ENCODE data around the gene GJD4. TPM values are rescaled to one million over a fixed set of nuclear protein-coding genes. Genes with fewer than 3 reads are reported as not detected.

The GJD4 gene
- total and polyA plus RNA-seq, 8 donors = 0.11 to 0.13 TPM; not detected in 6

DNA sequence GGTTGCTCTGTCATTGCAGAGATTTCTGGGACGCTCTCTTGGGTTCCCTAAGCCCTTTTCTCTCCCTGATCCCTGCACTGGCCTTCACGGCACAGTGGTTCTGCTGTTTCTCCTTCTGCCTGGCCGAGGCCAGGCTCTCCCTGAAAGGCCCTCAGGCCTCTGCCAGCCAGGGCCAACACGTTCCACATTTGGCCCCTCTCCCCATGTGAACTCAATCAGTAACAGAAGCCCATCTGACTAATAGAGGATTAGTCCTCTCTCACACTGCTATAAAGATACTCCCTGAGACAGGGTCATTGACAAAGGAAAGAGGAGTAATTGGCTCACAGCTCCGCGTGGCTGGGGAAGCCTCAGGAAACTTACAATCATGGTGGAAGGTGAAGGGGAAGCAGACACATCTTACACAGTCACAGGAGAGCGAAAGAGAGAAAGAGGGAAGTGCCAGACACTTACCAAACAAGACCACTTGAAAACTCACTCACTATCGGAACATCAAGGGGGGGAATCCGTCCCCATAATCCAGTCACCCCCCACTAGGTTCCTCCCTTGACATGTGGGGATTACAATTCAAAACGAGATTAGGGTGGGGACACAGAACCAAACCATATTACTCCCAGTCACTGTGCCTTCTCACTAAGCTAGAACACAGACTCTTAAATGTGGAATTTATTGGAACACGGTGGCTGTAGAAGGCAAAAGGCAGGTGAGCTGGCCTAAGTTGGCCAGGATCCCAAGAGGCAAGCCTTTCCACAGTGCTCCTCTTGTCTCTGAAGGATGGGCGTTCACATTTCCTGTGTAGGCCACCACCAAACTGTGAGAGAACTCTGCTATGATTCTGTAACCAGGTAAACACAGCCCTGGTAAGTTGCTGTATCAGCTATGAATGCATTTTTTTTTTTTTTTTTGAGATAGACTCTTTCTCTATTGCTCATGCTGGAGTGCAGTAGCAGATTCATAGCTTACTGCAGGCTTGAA is 28.2 kb downstream of the GJD4 start:
- ATAC-seq (peak; percentile 81), DNase-seq (peak in 1 of 4 donors; percentile 50)
- Histone ChIP-seq H3K36me3 (no peaks in the 10 kb centered on the region), H3K27ac (no peak overlapping the region), H3K4me3 (no peak overlapping the region), H3K4me1 (peaks cover 0 to 11% of the 10 kb centered on the region in 2 donors), H3K9me3 (no peaks in the 10 kb centered on the region), H3K27me3 (peaks cover 0 to 20% of the 10 kb centered on the region in 2 donors)
- intact Hi-C loops (cut with DNase I) = loop anchor here in 1 of 2 donors (10.0 kb wide), 1 partner anchor 1142 kb away; no protein-coding TSS in a partner anchor
- TF ChIP-seq, protein P1, sequence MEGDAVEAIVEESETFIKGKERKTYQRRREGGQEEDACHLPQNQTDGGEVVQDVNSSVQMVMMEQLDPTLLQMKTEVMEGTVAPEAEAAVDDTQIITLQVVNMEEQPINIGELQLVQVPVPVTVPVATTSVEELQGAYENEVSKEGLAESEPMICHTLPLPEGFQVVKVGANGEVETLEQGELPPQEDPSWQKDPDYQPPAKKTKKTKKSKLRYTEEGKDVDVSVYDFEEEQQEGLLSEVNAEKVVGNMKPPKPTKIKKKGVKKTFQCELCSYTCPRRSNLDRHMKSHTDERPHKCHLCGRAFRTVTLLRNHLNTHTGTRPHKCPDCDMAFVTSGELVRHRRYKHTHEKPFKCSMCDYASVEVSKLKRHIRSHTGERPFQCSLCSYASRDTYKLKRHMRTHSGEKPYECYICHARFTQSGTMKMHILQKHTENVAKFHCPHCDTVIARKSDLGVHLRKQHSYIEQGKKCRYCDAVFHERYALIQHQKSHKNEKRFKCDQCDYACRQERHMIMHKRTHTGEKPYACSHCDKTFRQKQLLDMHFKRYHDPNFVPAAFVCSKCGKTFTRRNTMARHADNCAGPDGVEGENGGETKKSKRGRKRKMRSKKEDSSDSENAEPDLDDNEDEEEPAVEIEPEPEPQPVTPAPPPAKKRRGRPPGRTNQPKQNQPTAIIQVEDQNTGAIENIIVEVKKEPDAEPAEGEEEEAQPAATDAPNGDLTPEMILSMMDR (IDR thresholded peaks at IDR 0.05) = no peak

DNA sequence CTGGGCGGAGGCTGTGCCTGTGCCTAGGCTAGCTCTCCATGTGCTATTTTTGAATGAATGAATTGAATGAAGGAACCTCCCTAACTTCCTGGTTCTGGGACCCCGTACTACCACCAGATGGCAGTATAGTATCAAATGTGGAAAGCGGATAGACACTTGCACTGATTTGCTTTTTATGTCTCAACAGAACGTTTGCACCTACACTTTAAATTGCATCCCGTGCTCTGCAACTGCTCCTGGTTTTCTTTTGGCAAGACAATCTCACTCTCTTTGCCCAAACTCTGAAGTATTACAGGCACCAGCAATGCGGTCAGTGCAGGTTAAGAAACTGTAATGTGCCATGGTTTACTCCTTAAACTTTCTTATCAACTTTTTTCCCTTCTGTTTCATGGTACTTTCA is 30.4 kb downstream of the GJD4 start:
- Histone ChIP-seq H3K4me1 (peaks cover 0 to 17% of the 10 kb centered on the region in 2 donors), H3K27me3 (peaks cover 0 to 41% of the 10 kb centered on the region in 2 donors), H3K36me3 (no peaks in the 10 kb centered on the region), H3K27ac (no peak overlapping the region), H3K4me3 (no peak overlapping the region), H3K9me3 (no peaks in the 10 kb centered on the region)
- intact Hi-C loops (cut with DNase I) = loop anchor here in 1 of 2 donors (10.0 kb wide), 1 partner anchor 1139 kb away; no protein-coding TSS in a partner anchor
- ATAC-seq = peak; percentile 81
- peak in 1 of 4 donors; percentile 67 for DNase-seq
- TF ChIP-seq, protein P1 (IDR thresholded peaks at IDR 0.05) = peak; percentile 85 to 88

DNA sequence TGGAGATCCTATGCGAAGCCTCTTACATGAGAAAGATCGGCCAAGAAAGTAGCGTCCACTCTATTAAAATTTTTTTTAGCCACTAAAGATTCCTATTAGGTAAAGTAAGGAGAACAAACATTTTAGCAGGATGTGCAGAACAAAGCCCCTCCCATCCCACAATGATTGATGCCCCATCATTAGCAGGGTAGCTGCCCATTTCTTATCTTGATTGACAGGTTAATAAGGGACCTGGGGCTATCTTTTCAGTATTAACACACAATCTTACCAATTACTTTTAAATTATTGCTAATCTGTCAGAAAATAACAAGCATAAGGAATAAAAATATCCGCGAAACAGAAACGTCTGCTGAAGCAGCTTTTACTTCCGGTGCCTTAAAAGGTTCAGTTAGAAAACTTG is 31.8 kb downstream of the GJD4 start:
- H3K27me3 ChIP-seq = peaks cover 0 to 53% of the 10 kb centered on the region in 2 donors
- peaks cover 0 to 25% of the 10 kb centered on the region in 2 donors for H3K4me1 ChIP-seq
- ATAC-seq = no peak
- no peak overlapping the region for H3K4me3 ChIP-seq
- no peaks in the 10 kb centered on the region for H3K9me3 ChIP-seq
- no peak for DNase-seq
- TF ChIP-seq, protein P1 (IDR thresholded peaks at IDR 0.05) = no peak
- no peaks in the 10 kb centered on the region for H3K36me3 ChIP-seq
- intact Hi-C loops (cut with DNase I) = loop anchor here in 1 of 2 donors (10.0 kb wide), 1 partner anchor 1138 kb away; no protein-coding TSS in a partner anchor
- no peak overlapping the region for H3K27ac ChIP-seq

DNA sequence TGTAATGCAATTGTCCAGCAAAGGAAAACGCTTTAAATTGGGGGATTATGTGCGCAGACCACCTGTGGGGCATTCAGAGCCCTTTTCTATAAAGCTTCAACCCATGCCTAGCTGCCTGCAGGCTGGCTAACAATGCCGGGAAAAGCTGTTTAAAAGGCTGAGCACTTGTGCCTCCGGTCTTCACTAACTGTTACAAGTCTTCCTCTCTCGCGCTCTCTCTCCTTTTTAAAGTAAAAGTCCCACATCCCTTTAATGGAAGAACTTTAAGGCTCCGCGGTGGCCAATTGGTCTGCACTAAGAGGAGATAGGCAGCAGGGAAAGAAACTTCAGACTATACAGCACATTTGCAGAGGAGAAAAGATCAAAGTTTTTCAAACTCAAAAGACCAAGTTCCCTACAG is 32.3 kb downstream of the GJD4 start:
- intact Hi-C loops (cut with DNase I) = loop anchor here in 1 of 2 donors (10.0 kb wide), 1 partner anchor 1137 kb away; no protein-coding TSS in a partner anchor
- Histone ChIP-seq H3K27me3 (peaks cover 0 to 58% of the 10 kb centered on the region in 2 donors), H3K36me3 (no peaks in the 10 kb centered on the region), H3K27ac (no peak overlapping the region), H3K4me1 (peaks cover 0 to 28% of the 10 kb centered on the region in 2 donors), H3K4me3 (no peak overlapping the region), H3K9me3 (no peaks in the 10 kb centered on the region)
- TF ChIP-seq, protein P1 (IDR thresholded peaks at IDR 0.05) = no peak
- no peak for DNase-seq
- ATAC-seq = no peak

DNA sequence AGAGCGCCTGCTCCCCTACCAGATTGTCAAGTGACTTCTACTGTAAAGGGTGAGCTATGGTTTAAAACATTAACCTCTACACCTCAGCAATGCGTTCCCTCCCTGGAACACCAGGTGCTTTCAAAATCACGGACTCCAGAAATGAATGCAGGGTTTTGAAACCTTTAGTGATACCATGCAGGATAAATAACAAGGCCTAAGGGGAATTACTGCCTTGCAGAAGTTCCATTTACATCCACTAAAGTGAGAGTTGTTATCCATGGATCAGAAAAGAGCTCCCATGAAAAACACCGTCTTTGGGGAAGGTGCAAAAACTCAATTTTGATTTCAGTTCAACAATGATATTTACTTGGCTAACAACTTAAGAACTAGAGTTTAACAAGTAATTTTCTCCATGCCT is 33.0 kb downstream of the GJD4 start:
- Histone ChIP-seq H3K9me3 (no peaks in the 10 kb centered on the region), H3K4me1 (peaks cover 0 to 34% of the 10 kb centered on the region in 2 donors), H3K27me3 (peaks cover 0 to 65% of the 10 kb centered on the region in 2 donors), H3K4me3 (no peak overlapping the region), H3K27ac (no peak overlapping the region), H3K36me3 (no peaks in the 10 kb centered on the region)
- TF ChIP-seq, protein P1 (IDR thresholded peaks at IDR 0.05) = no peak
- no peak for ATAC-seq
- DNase-seq = no peak
- intact Hi-C loops (cut with DNase I) = loop anchor here in 1 of 2 donors (10.0 kb wide), 1 partner anchor 1137 kb away; no protein-coding TSS in a partner anchor
